Measurements from ENCODE around the gene GASK1A.

GRCh38 chr3:43086460-43087165, 107.5 kb downstream of the GASK1A start:
- no peak for TF ChIP-seq EP300 (IDR thresholded peaks at IDR 0.05)
- TF ChIP-seq CTCF (IDR thresholded peaks at IDR 0.05) = no peak
- no peak for TF ChIP-seq POLR2A (IDR thresholded peaks at IDR 0.05)
